Caco-2 (cell line): ENCODE results near the gene NUFIP1. TPM values are rescaled to one million over a fixed set of nuclear protein-coding genes. Genes with fewer than 3 reads are reported as not detected.
A peak's percentile ranks its signal among the peaks of the same experiment; 100 is the strongest.

Experiments used
- BruUV-seq: library from RNA; stranded (reverse); fragments of 400-500 nt; replicated peaks from 2 replicates; lab custom pipeline; 2021; lab: Mats Ljungman, UMichigan
- CTCF ChIA-PET: fragments of 300-600 bp; sonication (Branson Sonifier 250); formaldehyde crosslinking; loops from one replicate; lab custom pipeline; 2022; ENCODE audit warnings: antibody characterized with exemption; lab: Charles Lee
- POLR2A ChIA-PET: fragments of 300-600 bp; sonication (Branson Sonifier 250); formaldehyde crosslinking; loops from one replicate; lab custom pipeline; 2022; ENCODE audit warnings: antibody characterized with exemption; lab: Charles Lee
- DNase-seq, 2 experiments: peaks; one replicate each; pipeline versions ENCODE4 v3.0.0 to v3.0.0-alpha.2; 2020 to 2022
- H3K27me3 ChIP-seq: replicated peaks from 2 replicates; pipeline ENCODE4 v1.6.0; 2011; ENCODE audit warnings: low read length; ENCODE audit not compliant: control insufficient read depth, insufficient read depth
- H3K36me3 ChIP-seq: 2 replicates; pipeline ENCODE4 v1.5.1; 2011; ENCODE audit warnings: low read length; ENCODE audit not compliant: control insufficient read depth, insufficient read depth
- H3K4me1 ChIP-seq: fragments of 250-450 bp; sonication (Bioruptor Pico); 2 replicates; pipeline ENCODE4 v1.5.1; 2020; ENCODE audit warnings: mild to moderate bottlenecking
- H3K4me3 ChIP-seq: 2 replicates; pipeline ENCODE4 v1.5.1; 2011; ENCODE audit warnings: low read depth, mild to moderate bottlenecking, control low read depth, low read length
- H3K9me3 ChIP-seq: fragments of 250-450 bp; sonication (Bioruptor Pico); 2 replicates; pipeline ENCODE4 v1.5.1; 2020; ENCODE audit warnings: mild to moderate bottlenecking, moderate library complexity
- H3K27ac Mint-ChIP-seq: one replicate; pipeline ENCODE4 v1.8.0; 2022; ENCODE audit warnings: mixed read lengths; ENCODE audit not compliant: unreplicated experiment
- H3K27me3 Mint-ChIP-seq: one replicate; pipeline ENCODE4 v1.8.0; 2022; ENCODE audit warnings: mixed read lengths; ENCODE audit not compliant: insufficient read depth, unreplicated experiment
- H3K36me3 Mint-ChIP-seq: one replicate; pipeline ENCODE4 v1.8.0; 2022; ENCODE audit warnings: mild to moderate bottlenecking, mixed read lengths; ENCODE audit not compliant: insufficient read depth, unreplicated experiment
- H3K4me1 Mint-ChIP-seq: one replicate; pipeline ENCODE4 v1.8.0; 2022; ENCODE audit warnings: low read depth, mixed read lengths; ENCODE audit not compliant: unreplicated experiment
- H3K4me3 Mint-ChIP-seq: one replicate; pipeline ENCODE4 v1.8.0; 2022; ENCODE audit warnings: mild to moderate bottlenecking, moderate library complexity, mixed read lengths; ENCODE audit not compliant: unreplicated experiment
- H3K9me3 Mint-ChIP-seq: one replicate; pipeline ENCODE4 v1.8.0; 2022; ENCODE audit warnings: mixed read lengths; ENCODE audit not compliant: unreplicated experiment
- CTCF ChIP-seq, 2 experiments: fragments of 200-600 bp in 1 of 2; IDR thresholded peaks; 1 replicate in 1 of 2; 2 replicates in 1 of 2; pipeline versions ENCODE4 v1.5.1 to v1.8.0; 2011 to 2022; ENCODE audit warnings: antibody characterized with exemption in 1 of 2, control low read depth in 1 of 2, inconsistent platforms in 1 of 2, low read depth in 1 of 2, low read length in 1 of 2, mild to moderate bottlenecking in 1 of 2, moderate library complexity in 1 of 2; ENCODE audit not compliant: insufficient read depth in 1 of 2, severe bottlenecking in 1 of 2, unreplicated experiment in 1 of 2
- intact Hi-C: fragments of 100-400 bp; cut with micrococcal nuclease; formaldehyde crosslinking; loops from one replicate; pipeline ENCODE4 v1.10.0; 2022; ENCODE audit not compliant: unreplicated experiment
- total RNA-seq: library from RNA; stranded (reverse); gene quantifications from 2 replicates; pipeline ENCODE4 v1.2.3, GENCODE V29; 2022

Gene NUFIP1
- total RNA-seq, 1 experiment from 2014 or later = 15.4 TPM

GRCh38 chr13:45003417-45003816, 14.1 kb upstream of the NUFIP1 start:
- BruUV-seq = no TSS peak
- no peaks in the 10 kb centered on the region for H3K9me3 ChIP-seq
- TF ChIP-seq CTCF (IDR thresholded peaks at IDR 0.05; ENCODE audit: insufficient read depth in 1 of 2, low read depth in 1 of 2, low read length in 1 of 2, severe bottlenecking in 1 of 2, unreplicated experiment in 1 of 2) = no peak
- Mint-ChIP-seq H3K4me1 (no peaks in the 10 kb centered on the region), H3K36me3 (peaks cover 13% of the 10 kb centered on the region), H3K27ac (no peak overlapping the region), H3K9me3 (no peaks in the 10 kb centered on the region), H3K4me3 (no peak overlapping the region), H3K27me3 (no peaks in the 10 kb centered on the region)
- no peak overlapping the region for H3K4me3 ChIP-seq
- ChIA-PET POLR2A (no interaction called here), CTCF (no interaction called here)
- H3K36me3 ChIP-seq = no peaks in the 10 kb centered on the region; the same call in 1 of the 2 replicates
- no peaks in the 10 kb centered on the region for H3K4me1 ChIP-seq
- intact Hi-C loops = no loop called here
- H3K27me3 ChIP-seq = no peaks in the 10 kb centered on the region
- DNase-seq = no peak

GRCh38 chr13:44989941-44990340, 670 bp upstream of the NUFIP1 start:
- peak overlapping the region; percentile 100 for H3K4me3 ChIP-seq
- Mint-ChIP-seq H3K27me3 (no peaks in the 10 kb centered on the region), H3K27ac (peak overlapping the region; percentile 99), H3K36me3 (peaks cover 36% of the 10 kb centered on the region), H3K4me1 (peaks cover 16% of the 10 kb centered on the region), H3K9me3 (no peaks in the 10 kb centered on the region), H3K4me3 (peak overlapping the region; percentile 91)
- intact Hi-C loops = loop anchor here (1.0 to 2.0 kb wide), 2 partner anchors 17 to 413 kb away; no protein-coding TSS in a partner anchor
- peak in 1 of 2 experiments; percentile 22 for DNase-seq
- ChIA-PET POLR2A (no interaction called here), CTCF (no interaction called here)
- H3K27me3 ChIP-seq = no peaks in the 10 kb centered on the region
- H3K4me1 ChIP-seq = peaks cover 12% of the 10 kb centered on the region
- no TSS peak for BruUV-seq
- H3K36me3 ChIP-seq = no peaks in the 10 kb centered on the region
- H3K9me3 ChIP-seq = no peaks in the 10 kb centered on the region
- no peak for TF ChIP-seq CTCF (IDR thresholded peaks at IDR 0.05; ENCODE audit: insufficient read depth in 1 of 2, low read depth in 1 of 2, low read length in 1 of 2, severe bottlenecking in 1 of 2, unreplicated experiment in 1 of 2)

GRCh38 chr13:44978328-44978727, 10.9 kb downstream of the NUFIP1 start:
- peaks cover 7% of the 10 kb centered on the region for H3K4me1 Mint-ChIP-seq
- peaks cover 3% of the 10 kb centered on the region; the same call in 1 of the 2 replicates for H3K36me3 ChIP-seq
- H3K27me3 ChIP-seq = no peaks in the 10 kb centered on the region
- POLR2A ChIA-PET = no interaction called here
- TF ChIP-seq CTCF (IDR thresholded peaks at IDR 0.05; ENCODE audit: insufficient read depth in 1 of 2, low read depth in 1 of 2, low read length in 1 of 2, severe bottlenecking in 1 of 2, unreplicated experiment in 1 of 2) = peak in 1 of 2 experiments; percentile 13
- H3K4me1 ChIP-seq = 0 out of 2 replicates have a peak, but pooled peaks cover 3% of the 10 kb centered on the region
- intact Hi-C loops = loop anchor here (10.0 kb wide), 2 partner anchors 164 to 404 kb away; partner anchors contain the start of gene TSC22D1
- peaks cover 24% of the 10 kb centered on the region for H3K36me3 Mint-ChIP-seq
- CTCF ChIA-PET = interaction anchor here (0.7 kb wide), 1 partner anchor 125 kb away, joined by 3 read pairs; no protein-coding TSS in a partner anchor
- H3K9me3 Mint-ChIP-seq = no peaks in the 10 kb centered on the region
- H3K27ac Mint-ChIP-seq = no peak overlapping the region
- no peak for DNase-seq
- no peaks in the 10 kb centered on the region for H3K27me3 Mint-ChIP-seq
- H3K4me3 ChIP-seq = no peak overlapping the region
- H3K4me3 Mint-ChIP-seq = no peak overlapping the region
- no TSS peak for BruUV-seq
- no peaks in the 10 kb centered on the region for H3K9me3 ChIP-seq
